ENCODE results near the gene RALY.

DNA sequence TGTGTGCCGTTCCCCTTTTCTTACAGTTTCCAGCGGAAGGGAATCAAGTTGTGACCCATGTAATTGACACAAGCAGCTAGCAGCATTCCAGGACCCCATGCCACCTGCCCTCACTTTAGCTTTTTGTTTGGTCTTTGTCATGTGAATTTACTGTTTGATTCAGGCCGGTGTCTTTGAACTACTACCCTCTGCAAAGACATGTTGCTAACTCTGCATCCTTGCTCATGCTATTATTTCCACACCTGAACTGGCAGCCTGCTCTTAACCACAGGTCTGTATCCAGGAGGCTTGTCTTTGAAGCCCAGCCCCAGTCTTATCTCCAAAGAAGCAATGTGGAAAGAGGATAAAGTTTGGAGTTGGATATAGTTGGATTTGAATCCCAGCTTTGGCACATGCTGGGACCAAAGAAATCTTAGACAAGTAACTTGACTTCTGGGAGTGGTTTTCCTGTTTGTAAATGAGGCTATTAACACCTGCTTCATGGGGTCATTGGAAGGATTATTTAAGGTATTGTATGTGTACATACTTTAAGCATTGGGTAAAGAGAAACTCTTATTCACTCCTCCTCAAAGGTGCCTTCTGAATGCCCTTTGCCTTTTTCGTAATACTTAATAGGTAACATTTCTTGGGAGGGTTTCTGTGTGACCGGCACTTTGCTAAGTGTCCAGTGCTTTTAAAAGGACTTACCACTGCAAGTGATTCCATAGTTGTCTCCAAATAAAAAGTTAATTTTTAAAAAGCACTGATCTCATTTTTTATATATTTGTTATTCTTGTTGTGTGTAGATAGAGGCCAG is 52.4 kb downstream of the RALY start:
- TF ChIP-seq, protein P1, sequence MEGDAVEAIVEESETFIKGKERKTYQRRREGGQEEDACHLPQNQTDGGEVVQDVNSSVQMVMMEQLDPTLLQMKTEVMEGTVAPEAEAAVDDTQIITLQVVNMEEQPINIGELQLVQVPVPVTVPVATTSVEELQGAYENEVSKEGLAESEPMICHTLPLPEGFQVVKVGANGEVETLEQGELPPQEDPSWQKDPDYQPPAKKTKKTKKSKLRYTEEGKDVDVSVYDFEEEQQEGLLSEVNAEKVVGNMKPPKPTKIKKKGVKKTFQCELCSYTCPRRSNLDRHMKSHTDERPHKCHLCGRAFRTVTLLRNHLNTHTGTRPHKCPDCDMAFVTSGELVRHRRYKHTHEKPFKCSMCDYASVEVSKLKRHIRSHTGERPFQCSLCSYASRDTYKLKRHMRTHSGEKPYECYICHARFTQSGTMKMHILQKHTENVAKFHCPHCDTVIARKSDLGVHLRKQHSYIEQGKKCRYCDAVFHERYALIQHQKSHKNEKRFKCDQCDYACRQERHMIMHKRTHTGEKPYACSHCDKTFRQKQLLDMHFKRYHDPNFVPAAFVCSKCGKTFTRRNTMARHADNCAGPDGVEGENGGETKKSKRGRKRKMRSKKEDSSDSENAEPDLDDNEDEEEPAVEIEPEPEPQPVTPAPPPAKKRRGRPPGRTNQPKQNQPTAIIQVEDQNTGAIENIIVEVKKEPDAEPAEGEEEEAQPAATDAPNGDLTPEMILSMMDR (IDR thresholded peaks at IDR 0.05): no peak
- TF ChIP-seq EP300 (IDR thresholded peaks at IDR 0.05): no peak
- TF ChIP-seq CEBPB (IDR thresholded peaks at IDR 0.05): no peak
- TF ChIP-seq MAZ (IDR thresholded peaks at IDR 0.05; ENCODE audit: borderline replicate concordance, low read depth, low read length): no peak
- no peak for TF ChIP-seq RFX5 (IDR thresholded peaks at IDR 0.05)
- TF ChIP-seq JUNB (IDR thresholded peaks at IDR 0.05): no peak
- TF ChIP-seq, protein P2, sequence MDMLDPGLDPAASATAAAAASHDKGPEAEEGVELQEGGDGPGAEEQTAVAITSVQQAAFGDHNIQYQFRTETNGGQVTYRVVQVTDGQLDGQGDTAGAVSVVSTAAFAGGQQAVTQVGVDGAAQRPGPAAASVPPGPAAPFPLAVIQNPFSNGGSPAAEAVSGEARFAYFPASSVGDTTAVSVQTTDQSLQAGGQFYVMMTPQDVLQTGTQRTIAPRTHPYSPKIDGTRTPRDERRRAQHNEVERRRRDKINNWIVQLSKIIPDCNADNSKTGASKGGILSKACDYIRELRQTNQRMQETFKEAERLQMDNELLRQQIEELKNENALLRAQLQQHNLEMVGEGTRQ (IDR thresholded peaks at IDR 0.05): no peak
- no peak for TF ChIP-seq MYC (IDR thresholded peaks at IDR 0.05; ENCODE audit: borderline replicate concordance, low read length)
- TF ChIP-seq HOXB5 (CRISPR knock-in tag; IDR thresholded peaks at IDR 0.05): no peak
